NCI-H1694 (cell line): ENCODE data around the gene CBX8.

ENCODE experiments used
- DNase-seq: peaks from one replicate; lab custom pipeline; 2025; lab: John Stamatoyannopoulos, UW

CBX8 gene

DNA sequence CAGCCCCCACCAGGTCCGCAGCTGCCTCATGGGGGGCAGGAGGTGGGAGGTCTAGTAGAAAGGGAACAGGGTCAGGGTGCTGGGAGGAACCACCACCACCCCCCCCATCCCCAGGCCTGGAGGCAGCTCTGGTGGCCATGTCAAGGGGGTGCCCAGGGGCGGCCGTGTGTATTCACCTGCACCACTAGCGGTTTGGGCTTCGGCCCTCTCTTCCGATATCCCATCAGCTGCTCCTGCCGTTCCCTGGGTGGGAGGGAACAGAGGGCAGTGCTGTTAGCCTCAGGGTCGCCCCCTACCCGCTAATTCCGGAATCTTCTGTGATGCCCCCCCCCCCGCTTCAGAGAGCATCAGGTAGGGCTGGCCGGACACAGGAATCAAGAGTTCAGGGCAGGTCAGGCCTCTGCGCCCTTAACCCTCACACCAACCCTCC, 38.6 kb upstream of the CBX8 start:
- DNase-seq, result no peak

DNA sequence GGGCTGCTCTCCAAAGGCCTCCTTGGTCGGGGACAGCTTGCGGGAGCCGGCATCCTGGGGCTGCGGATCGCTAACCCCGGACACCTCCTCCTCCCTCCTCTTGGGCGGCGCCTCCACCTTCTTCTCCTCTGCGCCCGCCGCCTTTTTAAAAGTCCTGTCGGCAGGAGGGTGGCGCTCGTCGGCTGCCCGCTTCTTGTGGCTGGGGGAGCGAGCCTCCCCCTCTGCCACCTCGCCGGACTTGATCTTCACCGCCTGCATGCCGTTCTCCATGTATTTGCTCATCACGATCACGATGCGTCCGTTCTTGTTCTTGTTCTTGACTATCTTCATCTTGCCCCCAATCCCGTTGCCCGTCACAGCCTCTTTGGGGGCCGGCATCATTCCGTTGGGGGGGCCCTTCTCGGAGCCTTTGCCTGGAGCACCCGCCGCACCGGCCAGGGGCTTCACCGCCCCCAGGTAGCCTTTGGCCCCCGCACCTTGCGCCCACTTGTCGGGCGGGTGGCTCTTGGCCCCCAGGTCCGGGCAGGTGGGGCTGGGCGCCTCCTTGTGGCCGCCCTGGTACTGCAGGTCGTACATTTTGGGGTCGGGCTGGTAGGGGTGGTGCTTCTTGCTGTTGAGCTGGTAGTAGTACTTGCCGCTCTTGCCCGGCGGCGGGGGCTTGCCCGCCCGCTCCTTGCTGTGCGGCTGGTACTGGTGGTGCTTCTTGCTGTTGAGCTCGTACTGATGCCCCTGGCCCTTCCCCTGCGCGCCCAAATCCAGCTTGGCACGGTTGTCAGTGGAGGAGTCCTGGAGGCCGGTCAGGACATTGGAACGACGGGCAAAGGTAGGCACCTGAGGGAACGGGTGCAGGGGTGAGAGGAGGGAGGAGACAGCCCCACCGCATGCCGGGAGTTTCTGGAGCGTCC, 37.9 kb upstream of the CBX8 start:
- DNase-seq, result peak; percentile 29

DNA sequence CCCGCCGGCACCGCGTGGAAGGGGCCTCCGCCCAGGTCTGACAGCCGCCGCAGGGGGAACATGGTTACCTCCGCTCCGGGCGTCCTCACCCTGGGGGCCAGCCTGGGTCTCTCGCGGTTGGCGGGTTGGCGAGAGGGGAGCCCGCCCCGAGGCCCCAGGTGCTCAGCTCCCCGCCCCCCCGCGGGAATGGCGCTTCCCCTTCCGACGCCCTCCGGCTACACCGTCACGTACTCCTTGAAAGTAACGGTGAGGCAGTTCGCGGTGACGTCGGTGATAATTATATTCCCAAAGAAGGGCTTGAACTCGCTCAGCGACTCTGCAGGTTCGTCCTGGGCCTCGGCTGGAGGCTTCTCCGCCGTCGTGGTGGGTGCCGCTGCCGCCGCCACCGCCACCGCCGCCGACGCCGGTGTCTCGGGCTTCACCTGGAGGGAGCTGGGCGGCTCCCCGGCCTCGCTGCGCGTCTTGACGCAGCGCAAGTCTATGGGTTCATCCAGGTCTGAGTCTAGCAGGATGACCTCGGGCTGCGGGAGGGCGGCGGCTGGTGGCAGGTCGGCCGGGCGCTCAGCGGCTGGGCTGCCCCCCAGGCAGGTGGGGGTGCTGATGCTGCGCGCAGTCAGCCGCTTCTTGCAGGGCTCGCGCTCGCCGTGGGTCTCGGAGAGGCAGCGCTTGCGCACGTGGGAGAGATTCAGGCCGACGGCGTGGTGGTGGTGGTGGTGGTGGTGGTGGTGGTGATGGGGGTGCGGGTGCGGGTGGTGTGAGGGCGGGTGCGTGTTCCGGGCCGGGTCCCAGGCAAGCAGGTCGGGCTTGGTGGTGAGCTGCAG, 37.1 kb upstream of the CBX8 start:
- DNase-seq, result no peak

DNA sequence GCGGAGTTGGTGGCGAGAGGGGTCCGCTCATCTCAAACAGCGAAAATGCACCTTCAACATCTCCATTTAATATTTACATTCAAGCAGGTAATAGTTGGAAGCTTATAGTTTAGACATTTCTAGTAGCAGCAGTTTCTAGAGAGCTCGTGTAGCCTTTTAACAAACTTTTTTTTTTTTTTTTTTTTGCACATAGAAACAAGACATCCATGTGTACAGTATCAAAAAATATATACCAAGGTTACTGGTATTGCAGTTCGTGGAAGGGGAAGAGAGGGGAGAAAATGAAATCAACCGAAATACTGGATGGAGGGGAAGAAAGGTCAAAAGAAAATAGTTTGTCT, 36.2 kb upstream of the CBX8 start:
- DNase-seq, result no peak

DNA sequence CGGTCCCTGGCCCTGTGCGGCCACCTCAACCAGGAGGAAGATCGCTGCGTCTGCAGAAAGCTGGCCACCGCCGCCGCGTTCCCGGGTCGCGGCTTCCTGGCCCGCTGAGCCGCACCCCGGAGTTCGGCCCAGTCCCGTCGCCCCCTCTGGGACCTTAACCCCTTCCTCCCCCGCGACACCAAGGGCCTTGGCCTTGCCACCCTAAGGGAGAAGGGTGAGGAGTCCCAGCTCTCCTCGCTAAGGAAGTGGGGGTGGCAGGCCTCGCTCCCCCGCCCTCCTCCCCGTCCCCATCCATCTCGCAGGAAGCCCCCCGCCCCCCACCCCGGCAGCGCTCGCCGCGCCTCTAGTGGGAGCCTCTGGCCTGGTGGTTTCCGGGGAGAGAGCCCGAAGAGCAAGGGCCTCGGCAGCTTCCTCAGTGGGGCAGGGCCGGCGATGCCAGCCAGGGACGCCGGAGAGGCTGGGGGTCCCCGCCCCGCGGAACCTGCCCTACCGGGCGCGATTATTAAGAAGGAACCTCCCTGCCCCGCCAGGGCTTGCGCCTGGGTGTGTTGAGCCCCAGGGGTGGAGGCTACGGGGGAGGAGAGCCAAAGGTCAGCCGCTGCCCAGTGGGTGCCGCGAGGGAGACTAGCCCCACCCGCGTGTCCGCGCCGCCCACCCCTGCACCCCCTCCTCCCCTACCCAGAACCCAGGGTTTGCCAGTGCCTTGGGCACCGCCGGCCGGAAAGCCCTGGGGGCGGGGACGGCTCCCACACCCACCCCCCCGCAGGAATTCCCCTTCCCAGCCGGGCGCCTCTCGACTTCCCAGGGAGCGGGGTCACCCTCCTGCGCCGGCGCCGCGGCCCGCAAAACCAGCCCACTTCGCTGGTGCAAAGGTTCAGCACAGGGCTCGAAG, 35.6 kb upstream of the CBX8 start:
- no peak for DNase-seq

DNA sequence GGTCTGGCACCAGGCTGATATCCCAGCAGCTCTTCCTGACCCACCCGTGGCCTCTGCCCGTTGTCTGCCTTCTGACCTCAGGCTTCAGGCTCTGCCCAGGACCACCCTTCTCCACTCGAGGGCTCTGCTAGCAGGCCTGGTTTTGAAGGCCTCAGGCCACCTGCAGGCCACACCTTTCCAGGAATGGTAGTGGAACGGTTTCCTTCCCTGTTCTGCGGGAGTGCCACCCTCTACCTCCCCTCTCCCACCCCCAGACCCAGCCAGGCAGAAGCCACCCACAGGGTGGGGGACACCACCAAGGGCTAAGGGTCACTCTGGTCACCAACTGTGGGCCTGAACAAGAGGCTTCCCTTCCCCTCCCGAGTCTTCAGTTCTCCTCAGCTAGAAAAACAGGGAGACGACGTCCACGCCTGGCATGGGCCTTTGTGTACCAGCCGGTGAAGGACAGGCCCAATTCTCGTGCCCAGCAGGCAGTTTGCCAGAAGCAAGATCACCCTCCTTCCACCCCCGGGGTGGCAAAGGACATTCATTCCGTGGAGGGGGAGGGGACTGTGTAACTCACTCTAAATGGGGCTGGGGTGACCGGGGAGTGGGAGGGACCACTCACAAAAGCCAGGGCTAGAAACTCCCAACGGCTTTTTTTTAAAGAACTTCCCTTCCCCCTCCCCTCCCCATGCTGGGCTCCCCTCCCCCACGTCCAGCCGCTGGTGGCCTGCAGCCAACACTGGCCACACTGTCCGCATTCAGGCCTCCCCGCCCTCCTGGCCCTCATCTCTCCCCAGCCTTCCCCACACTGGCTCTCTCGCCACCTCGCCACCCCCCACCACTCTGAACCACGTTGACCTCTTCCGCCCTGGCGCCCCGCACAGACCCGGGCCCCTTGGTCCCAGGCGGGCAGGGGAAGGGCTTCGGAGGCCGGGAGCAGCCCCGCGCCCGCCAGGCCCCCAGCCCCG, 34.7 kb upstream of the CBX8 start:
- no peak for DNase-seq

DNA sequence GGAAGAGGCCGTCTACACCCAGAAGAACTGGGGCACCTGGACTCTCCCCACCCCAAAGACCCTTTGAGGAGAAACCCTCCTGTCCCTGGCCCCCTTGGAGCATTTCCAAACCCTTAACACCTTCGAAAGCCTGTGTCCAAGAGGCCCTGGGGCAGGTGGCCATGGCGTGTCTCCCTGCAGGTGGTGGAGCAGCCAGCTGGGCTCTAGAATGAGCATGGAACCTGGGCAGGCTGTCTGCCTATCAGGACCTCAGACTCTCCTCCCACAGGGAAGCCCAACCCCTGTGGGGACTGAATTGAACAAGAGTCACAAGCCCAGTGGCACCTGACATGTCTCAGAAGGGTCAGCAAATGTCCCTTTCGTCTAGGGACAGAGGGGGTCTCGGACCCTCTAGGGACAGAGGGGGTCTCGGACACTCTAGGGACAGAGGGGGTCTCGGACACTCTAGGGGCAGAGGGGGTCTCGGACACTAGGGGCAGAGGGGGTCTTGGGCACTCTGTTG, 33.9 kb upstream of the CBX8 start:
- DNase-seq, result no peak

DNA sequence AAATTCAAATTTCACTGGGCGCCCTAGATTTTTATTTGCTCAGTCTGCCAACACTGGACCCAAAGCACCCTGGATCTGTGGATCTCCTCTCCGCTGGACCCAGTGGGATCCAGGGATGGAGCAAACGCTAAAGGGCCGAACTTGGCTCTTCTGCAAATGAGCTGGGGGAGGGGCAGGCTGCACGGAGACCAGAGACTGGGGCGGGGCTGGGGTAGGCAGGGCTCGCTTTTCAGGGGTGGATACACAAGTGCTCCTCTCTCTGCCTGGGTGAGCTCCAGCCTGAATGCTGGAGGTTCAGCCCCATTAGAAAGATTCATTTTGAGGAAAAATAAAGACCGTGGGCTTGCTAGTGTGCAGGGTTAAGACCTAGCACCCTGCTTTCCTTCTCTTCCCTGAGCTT, 33.4 kb upstream of the CBX8 start:
- DNase-seq, result no peak

DNA sequence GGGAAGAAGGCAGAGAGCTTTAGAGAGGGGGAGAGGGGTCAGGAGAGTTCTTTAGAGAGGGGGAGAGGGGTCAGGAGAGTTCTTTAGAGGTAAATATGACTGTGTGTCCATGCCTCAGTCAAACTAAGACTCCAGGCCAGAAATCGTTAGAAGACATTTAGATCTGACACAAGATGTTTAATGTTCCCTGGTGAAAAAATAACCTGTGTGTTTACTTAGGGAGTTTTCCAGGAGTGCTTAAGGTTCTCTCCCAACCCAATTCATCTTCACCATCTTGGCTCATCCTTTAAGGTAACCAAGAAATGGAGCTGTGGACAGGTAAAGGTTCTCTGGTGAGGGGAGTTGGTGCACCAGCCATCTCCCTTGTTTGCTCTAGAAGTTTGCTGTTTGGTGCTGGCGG, 32.6 kb upstream of the CBX8 start:
- DNase-seq, result no peak

DNA sequence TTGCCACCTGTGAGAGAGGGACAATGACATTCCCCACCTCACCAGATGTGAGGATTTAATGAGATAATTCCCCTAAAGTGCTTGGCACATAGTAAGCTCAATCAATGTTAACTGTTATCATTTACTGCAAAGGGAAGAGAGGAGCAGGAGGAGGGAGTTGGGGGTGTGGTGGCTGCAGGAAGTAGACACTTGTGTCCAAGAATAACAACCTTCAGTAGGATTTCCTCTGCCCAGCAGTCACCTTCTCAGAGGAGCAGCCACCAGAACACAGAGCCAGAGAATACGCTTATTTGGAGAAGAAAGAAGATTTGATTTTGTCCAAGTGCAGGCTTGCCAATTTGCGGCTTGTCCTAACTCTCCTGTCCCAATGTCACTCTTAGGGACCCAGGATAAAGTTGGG, 32.1 kb upstream of the CBX8 start:
- DNase-seq, result no peak

DNA sequence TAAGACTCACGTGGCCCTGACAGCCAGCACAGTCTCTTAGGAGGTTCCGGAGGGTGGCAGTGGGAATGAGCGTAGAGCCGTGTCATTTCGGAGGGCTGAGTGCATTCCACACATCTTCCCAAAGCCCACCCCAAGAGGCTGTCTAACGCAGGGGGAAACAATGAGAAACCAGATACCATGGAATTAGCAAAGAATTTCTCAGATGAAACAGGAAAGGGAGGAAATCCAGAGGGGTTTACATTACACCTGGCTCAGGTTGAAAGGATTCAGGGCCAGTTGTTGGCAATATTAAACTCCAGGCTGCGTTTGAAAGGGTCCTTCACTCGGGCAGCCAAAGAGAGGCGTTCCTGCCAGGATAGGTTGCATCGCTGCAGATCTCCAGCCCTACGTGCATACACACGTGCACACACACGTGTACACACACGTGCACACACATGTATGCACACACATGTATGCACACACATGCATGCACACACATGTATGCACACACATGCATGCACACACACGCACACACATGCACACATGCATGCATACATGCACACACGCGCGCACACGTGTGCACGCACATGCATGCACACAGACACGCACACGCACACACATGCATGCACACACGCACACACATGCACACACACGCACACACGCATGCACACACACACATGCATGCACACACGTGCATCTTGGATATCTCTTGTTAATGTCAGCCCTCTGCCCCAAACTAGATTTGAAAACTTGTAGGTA, 30.1 kb upstream of the CBX8 start:
- DNase-seq, result no peak

DNA sequence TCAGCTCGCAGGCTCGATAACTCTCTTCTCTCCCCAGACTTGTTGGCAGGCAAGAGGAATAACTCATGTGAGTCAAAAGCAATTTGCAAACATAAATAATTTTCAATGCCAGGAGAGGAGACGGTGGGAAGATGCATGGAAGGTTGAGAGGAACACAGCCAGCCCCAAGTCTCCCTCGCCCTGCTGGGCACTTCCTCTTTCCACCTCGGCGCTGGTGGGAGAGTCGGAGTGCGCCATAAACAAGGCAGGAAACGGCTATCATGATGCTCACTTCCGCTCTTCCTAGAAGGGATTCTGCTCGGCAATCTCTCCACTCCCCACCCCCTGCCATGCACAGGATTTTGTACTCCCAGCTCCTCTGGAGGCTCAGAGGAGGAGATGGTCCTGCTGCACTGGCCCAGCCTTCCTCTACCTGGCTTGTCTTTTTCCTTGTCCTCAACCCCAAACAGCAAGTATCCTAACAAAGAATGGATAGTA, 29.4 kb upstream of the CBX8 start:
- DNase-seq, result no peak

DNA sequence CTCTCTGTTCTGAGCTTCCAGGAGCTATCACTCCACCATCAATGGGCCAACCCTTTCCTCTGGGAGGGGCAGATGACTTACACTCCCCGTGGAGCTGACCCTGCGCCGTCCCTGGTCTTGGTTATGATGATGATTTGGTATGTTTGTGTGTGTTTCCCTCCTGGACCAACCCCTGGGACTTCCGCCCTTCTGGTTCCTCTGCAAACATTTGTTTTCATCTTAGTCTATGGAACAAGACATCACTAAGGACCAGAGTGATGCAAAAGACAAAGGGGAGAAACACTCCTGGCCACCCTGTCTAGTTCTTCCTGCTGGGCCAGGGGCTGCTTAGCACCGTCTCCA, 28.7 kb upstream of the CBX8 start:
- no peak for DNase-seq

DNA sequence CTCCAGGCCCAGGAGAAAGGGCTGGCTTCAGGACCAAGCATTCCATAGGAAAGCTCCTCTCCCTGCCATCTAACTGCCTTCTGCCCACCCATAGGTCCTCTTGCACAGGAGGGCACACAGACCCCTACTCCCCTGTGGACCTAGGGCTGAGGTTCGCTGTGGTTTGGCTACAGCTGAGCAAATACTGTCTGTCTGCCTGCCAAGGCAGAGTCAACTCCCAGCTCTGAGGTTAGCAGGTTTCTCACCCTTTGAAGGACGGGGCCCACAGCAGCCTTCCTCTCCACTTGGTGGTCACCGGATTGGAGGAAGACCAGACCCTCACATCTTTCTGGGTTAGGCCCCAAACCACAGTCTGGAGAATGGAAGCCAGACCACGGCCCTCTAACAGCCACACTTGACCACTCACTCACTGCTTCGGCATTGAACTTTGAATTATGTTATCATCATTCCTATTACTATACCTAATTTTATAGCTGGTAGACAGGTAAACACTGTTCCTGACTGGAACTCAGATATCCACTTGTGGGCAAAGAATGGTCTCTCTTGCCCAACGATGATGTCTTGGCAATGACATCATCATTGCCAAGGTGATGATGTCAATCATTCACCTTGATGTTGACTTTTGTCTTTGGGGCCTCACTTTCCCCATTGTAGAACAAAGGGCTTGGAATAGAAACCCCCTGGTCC, 28.2 kb upstream of the CBX8 start:
- no peak for DNase-seq

DNA sequence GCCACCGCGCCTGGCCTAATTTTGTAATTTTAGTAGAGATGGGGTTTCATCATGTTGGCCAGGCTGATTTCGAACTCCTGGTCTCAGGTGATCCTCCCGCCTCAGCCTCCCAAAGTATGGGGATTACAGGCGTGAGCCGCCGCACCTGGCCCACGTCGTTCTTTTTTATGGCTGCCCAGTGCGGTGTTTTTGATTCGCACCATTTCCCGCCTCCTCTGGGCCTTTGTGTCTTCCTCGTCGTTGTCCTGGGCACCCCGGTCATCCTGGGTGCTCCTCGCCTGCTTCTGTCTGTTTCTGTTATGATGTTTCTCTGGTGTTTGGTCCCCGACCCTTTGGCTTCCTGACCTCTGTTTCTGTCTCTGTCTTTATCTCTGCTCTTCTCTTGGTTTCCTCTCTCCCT, 27.4 kb upstream of the CBX8 start:
- DNase-seq, result no peak

DNA sequence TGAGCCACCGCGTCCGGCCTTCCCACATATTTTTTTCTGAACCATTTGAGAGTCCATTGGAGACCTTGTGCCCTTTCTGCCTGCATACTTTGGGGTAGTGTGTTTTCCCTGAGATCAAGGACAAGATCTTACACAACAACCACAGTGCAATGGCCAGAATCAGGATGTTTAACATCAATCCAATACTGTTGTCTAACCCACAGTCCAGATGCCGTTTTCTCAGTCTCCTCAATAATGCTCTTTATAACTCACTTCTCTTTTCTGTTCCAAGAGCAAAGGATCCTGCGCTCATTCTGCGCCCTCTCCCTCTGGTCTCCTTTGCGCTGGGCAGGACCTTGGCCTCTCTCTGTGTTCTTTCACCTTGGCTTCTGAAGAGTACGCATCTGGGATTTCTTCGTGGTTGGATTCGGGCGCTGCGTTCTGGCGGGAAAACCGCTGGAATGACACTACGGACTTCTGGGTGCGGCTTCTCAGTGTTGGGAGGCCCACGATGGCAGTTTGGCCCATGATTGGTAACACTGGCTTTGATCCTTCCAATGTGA, 25.8 kb upstream of the CBX8 start:
- DNase-seq, result no peak

DNA sequence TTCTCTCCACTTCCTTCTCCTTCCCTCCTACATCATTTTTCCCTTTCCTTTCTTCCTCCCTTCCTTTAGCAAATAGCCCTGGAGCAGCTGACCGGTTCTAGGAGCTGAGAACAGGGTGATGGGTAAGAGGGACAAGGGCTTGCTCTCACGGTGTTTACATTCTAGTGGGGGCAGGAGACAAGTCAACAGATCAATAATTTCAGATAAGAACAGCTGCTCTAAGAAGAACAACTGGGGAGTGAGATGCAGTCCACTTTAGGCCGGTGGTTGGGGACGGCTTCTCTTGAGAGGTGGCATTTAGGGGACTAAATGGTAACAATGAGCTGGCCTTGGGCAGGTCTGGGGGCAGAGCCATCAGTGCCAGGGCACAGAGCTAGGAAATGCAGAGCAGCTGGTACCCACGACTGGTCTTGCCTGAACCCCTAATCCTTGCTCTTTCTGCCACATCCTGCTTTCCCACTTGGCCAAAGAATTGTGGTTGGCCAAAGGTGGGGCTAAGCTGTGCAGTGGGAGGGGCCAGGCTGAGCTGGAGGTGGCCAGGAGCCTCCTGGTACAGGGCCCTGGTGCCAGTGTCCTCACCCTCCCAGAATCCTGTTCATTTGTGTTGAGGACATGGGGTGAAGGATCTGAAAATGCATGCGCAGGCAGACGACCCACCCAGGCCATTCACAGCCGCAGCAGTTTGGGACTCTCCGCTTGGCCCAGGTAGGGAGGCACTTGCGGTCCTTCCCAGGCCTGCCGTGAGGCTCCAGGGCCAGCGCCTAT, 24.6 kb upstream of the CBX8 start:
- DNase-seq, result no peak

DNA sequence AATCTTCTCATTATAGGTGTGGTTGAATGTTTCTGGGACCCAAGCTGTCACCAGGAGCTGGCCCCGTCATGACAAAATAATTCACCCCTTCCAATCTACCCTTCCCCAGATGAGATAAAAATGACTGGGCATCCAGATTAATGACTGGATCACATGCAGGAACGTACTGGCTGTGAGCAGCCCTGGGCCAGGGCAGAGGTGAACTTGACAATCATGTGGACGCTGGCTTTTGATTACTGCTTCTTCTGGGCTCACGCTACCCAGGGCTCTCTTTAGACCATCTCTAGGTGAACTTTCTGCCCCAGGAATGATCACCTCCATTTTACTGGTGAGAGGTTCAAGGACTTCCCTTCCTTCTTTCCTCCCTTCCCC, 24.1 kb upstream of the CBX8 start:
- DNase-seq, result no peak
